Astrocyte of the cerebellum (primary cell): ENCODE results near the gene XYLT1.

Source experiments
- DNase-seq: peaks from one replicate; pipeline ENCODE4 v3.0.0-alpha.2; 2011; ENCODE audit warnings: low read depth
- H3K4me3 ChIP-seq: 2 replicates; pipeline ENCODE4 v1.5.1; 2011; ENCODE audit warnings: mild to moderate bottlenecking, low read depth, low read length, moderate library complexity
- CTCF ChIP-seq: IDR thresholded peaks from 2 replicates; pipeline ENCODE4 v1.5.1; 2012; ENCODE audit warnings: low read length, low read depth, moderate library complexity, mild to moderate bottlenecking; ENCODE audit errors: missing control alignments
- in situ Hi-C: cut with HindIII; loops from 2 replicates; pipeline ENCODE4 v1.10.0; 2017; ENCODE audit warnings: low sequenced_read_pairs

Gene XYLT1

GRCh38 chr16:17068524-17068923 lies 402.2 kb downstream of the XYLT1 start:
- DNase-seq, result no peak
- no peak for TF ChIP-seq CTCF
- in situ Hi-C loops, result no loop called here
- H3K4me3 ChIP-seq, result no peak overlapping the region

GRCh38 chr16:17067882-17068281 lies 402.9 kb downstream of the XYLT1 start:
- in situ Hi-C loops, result no loop called here
- no peak for TF ChIP-seq CTCF
- no peak overlapping the region for H3K4me3 ChIP-seq
- no peak for DNase-seq

- DNase-seq, result no peak
- in situ Hi-C loops, result no loop called here
Observed at GRCh38 chr16:17063201-17064139, 407.3 kb downstream of the XYLT1 start.

GRCh38 chr16:17062676-17063075 lies 408.1 kb downstream of the XYLT1 start:
- no peak overlapping the region for H3K4me3 ChIP-seq
- TF ChIP-seq CTCF, result no peak
- no peak for DNase-seq
- in situ Hi-C loops, result no loop called here

More at GRCh38 chr16:17063201-17064139, 407.3 kb downstream of the XYLT1 start:
- no peak overlapping the region for H3K4me3 ChIP-seq
- no peak for TF ChIP-seq CTCF

- no peak for TF ChIP-seq CTCF
- in situ Hi-C loops, result no loop called here
- H3K4me3 ChIP-seq, result no peak overlapping the region
- no peak for DNase-seq
Observed at GRCh38 chr16:17061326-17061725, 409.4 kb downstream of the XYLT1 start.

- in situ Hi-C loops, result no loop called here
- DNase-seq, result no peak
- H3K4me3 ChIP-seq, result no peak overlapping the region
- TF ChIP-seq CTCF, result no peak
Observed at GRCh38 chr16:17058471-17058870, 412.3 kb downstream of the XYLT1 start.
